A673 (cell line): Measurements from ENCODE around the gene KRT36.

ENCODE experiments used
- CTCF ChIP-seq: fragments of 300-800, 200-600 bp; sonication (generic); conservative IDR thresholded peaks from 2 replicates; pipeline ENCODE4 v1.5.1; 2017; ENCODE audit warnings: low read depth, mild to moderate bottlenecking, antibody characterized with exemption, low read length, moderate library complexity, mixed read lengths
- EZH2 ChIP-seq: fragments of 200-600 bp; sonication (generic); IDR thresholded peaks from 2 replicates; pipeline ENCODE4 v1.6.1; 2017; ENCODE audit warnings: borderline replicate concordance, low read depth, mild to moderate bottlenecking, mixed read lengths, antibody characterized with exemption, low read length; ENCODE audit not compliant: poor library complexity, severe bottlenecking

GRCh38 chr17:41456204-41456603 is 33.5 kb downstream of the KRT36 start:
- TF ChIP-seq CTCF: no peak
- TF ChIP-seq EZH2: no peak
